Measurements from ENCODE around the gene PRPF38A. TPM values are rescaled to one million over a fixed set of nuclear protein-coding genes. Genes with fewer than 3 reads are reported as not detected.

PRPF38A gene
- total and polyA plus RNA-seq, 2 of the 4 experiments (the other 2 are of a cell fraction), result 19.0 to 23.5 TPM

DNA sequence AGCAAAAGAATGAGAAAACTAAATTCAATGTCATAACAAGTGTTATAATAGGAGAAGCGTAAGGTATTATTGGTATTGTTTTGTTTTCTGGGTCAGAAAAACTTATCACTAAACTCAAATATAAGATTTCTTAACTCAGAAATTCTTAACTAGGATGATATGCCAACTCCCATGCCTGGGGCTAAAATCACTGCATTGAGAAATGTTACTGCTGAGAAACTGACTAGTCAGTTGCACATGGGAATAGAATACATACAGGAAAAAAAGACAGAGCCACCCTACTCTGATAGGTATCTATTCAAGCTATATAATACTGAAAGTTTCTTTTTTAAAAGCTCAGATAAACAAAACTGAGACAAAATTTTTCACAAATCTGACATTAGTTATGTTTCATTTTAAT is 56.3 kb downstream of the PRPF38A start:
- H3K4ac ChIP-seq (ENCODE audit: low read depth, low read length), result no peak overlapping the region
- intact Hi-C loops (cut with micrococcal nuclease) (no loop called here), in situ Hi-C loops (cut with MboI; ENCODE audit: low sequenced_read_pairs) (no loop called here), dilution Hi-C loops (cut with HindIII; ENCODE audit: low sequenced_read_pairs, unreplicated experiment) (no loop called here)
- no peaks in the 10 kb centered on the region for H3K4me1 ChIP-seq (ENCODE audit: control insufficient read depth, insufficient read depth, low read length)
- no peak overlapping the region for H2AK5ac ChIP-seq (ENCODE audit: low read depth, low read length)
- H3K4me3 ChIP-seq (ENCODE audit: insufficient read depth, low read depth, low read length), result no peak overlapping the region
- H3K9me1 ChIP-seq (ENCODE audit: insufficient read depth, low read length), result no peaks in the 10 kb centered on the region
- DNase-seq (peak; percentile 4), ATAC-seq (ENCODE audit: low read depth) (no peak)
- POLR2A ChIA-PET (ENCODE audit: unreplicated experiment), result no interaction called here
- no peaks in the 10 kb centered on the region for H3K9me3 ChIP-seq (ENCODE audit: control insufficient read depth, insufficient read depth, low read length)
- no peak overlapping the region for H3K27ac ChIP-seq (ENCODE audit: insufficient read depth, low read length)
- H2BK15ac ChIP-seq (ENCODE audit: low read depth, low read length), result no peak overlapping the region
- no peak overlapping the region for H3K14ac ChIP-seq (replicated peaks; ENCODE audit: low read depth, low read length)
- H2AFZ ChIP-seq (replicated peaks; ENCODE audit: low read length, poor library complexity), result no peak overlapping the region
- H3K36me3 ChIP-seq (ENCODE audit: control insufficient read depth, insufficient read depth, low read length), result 0 out of 2 replicates have a peak, but pooled peaks cover 7% of the 10 kb centered on the region
- no peak overlapping the region for H3K4me2 ChIP-seq (ENCODE audit: low read depth, low read length)
- no peaks in the 10 kb centered on the region for H3K79me1 ChIP-seq (ENCODE audit: low read depth in 1 of 2, low read length in 2 of 2)
- H2BK5ac ChIP-seq (ENCODE audit: low read depth, low read length, poor library complexity, severe bottlenecking), result no peak overlapping the region
- H4K5ac ChIP-seq (ENCODE audit: low read depth, low read length), result no peak overlapping the region
- H3K18ac ChIP-seq (ENCODE audit: low read depth, low read length), result no peak overlapping the region
- H4K20me1 ChIP-seq (ENCODE audit: insufficient read depth, low read length), result no peaks in the 10 kb centered on the region
- H3K9ac ChIP-seq (ENCODE audit: low read depth, low read length), result no peak overlapping the region
- no peak overlapping the region for H4K91ac ChIP-seq (ENCODE audit: insufficient read depth, low read depth, low read length)
- WGBS, 2 experiments (ENCODE audit: extremely low coverage in 2 of 2, insufficient read length in 1 of 2), result no CpG with 5 or more reads among the region's 1 CpG
- no peak overlapping the region for H3K23ac ChIP-seq (ENCODE audit: low read depth, low read length)
- H3K56ac ChIP-seq (ENCODE audit: extremely low read depth, insufficient read depth, low read length), result no peak overlapping the region
- TF ChIP-seq, protein P1, sequence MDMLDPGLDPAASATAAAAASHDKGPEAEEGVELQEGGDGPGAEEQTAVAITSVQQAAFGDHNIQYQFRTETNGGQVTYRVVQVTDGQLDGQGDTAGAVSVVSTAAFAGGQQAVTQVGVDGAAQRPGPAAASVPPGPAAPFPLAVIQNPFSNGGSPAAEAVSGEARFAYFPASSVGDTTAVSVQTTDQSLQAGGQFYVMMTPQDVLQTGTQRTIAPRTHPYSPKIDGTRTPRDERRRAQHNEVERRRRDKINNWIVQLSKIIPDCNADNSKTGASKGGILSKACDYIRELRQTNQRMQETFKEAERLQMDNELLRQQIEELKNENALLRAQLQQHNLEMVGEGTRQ (IDR thresholded peaks at IDR 0.05; ENCODE audit: low read depth, low read length), result no peak
- TF ChIP-seq, protein P2, sequence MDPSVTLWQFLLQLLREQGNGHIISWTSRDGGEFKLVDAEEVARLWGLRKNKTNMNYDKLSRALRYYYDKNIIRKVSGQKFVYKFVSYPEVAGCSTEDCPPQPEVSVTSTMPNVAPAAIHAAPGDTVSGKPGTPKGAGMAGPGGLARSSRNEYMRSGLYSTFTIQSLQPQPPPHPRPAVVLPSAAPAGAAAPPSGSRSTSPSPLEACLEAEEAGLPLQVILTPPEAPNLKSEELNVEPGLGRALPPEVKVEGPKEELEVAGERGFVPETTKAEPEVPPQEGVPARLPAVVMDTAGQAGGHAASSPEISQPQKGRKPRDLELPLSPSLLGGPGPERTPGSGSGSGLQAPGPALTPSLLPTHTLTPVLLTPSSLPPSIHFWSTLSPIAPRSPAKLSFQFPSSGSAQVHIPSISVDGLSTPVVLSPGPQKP (IDR thresholded peaks at IDR 0.05; ENCODE audit: borderline replicate concordance, low read depth, low read length), result no peak
- no peak for TF ChIP-seq MAZ (IDR thresholded peaks at IDR 0.05; ENCODE audit: borderline replicate concordance, low read depth, low read length)
- no peak for TF ChIP-seq BHLHE40 (IDR thresholded peaks at IDR 0.05; ENCODE audit: low read depth, low read length)
- TF ChIP-seq SMC3 (IDR thresholded peaks at IDR 0.05; ENCODE audit: low read depth, low read length), result no peak
- no peak for TF ChIP-seq MAFK (IDR thresholded peaks at IDR 0.05; ENCODE audit: low read depth, low read length)
- TF ChIP-seq CEBPB (IDR thresholded peaks at IDR 0.05; ENCODE audit: low read depth, low read length), result no peak
- no peak for TF ChIP-seq RAD21 (IDR thresholded peaks at IDR 0.05; ENCODE audit: low read length)
- no peak for TF ChIP-seq RFX5 (IDR thresholded peaks at IDR 0.05; ENCODE audit: low read depth, low read length)
- no peak for TF ChIP-seq POLR2A (IDR thresholded peaks at IDR 0.05; ENCODE audit: low read depth, low read length)
- TF ChIP-seq, protein P3, sequence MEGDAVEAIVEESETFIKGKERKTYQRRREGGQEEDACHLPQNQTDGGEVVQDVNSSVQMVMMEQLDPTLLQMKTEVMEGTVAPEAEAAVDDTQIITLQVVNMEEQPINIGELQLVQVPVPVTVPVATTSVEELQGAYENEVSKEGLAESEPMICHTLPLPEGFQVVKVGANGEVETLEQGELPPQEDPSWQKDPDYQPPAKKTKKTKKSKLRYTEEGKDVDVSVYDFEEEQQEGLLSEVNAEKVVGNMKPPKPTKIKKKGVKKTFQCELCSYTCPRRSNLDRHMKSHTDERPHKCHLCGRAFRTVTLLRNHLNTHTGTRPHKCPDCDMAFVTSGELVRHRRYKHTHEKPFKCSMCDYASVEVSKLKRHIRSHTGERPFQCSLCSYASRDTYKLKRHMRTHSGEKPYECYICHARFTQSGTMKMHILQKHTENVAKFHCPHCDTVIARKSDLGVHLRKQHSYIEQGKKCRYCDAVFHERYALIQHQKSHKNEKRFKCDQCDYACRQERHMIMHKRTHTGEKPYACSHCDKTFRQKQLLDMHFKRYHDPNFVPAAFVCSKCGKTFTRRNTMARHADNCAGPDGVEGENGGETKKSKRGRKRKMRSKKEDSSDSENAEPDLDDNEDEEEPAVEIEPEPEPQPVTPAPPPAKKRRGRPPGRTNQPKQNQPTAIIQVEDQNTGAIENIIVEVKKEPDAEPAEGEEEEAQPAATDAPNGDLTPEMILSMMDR (conservative IDR thresholded peaks at IDR 0.05; ENCODE audit: low read depth, low read length), result no peak
- no peak for TF ChIP-seq MXI1 (IDR thresholded peaks at IDR 0.05; ENCODE audit: borderline replicate concordance, low read depth, low read length)
- no peak for TF ChIP-seq CHD1 (IDR thresholded peaks at IDR 0.05; ENCODE audit: low read depth, low read length)
- no peak for TF ChIP-seq FOS (IDR thresholded peaks at IDR 0.05; ENCODE audit: low read depth, low read length)
- no peak for TF ChIP-seq NFE2L2 (IDR thresholded peaks at IDR 0.05; ENCODE audit: low read depth, low read length)
- TF ChIP-seq RCOR1 (IDR thresholded peaks at IDR 0.05; ENCODE audit: insufficient replicate concordance, low read length), result no peak
- no peak overlapping the region for H2BK120ac ChIP-seq (ENCODE audit: low read depth, low read length)
- no TSS peak for BruUV-seq (replicated peaks)
- CTCF ChIA-PET, result interaction anchor here (0.6 kb wide), 1 partner anchor 39 kb away, joined by 3 read pairs; no protein-coding TSS in a partner anchor
- H4K8ac ChIP-seq (ENCODE audit: low read depth in 2 of 2, low read length in 2 of 2), result no peak overlapping the region
- H2AK9ac ChIP-seq (replicated peaks; ENCODE audit: low read depth, low read length, poor library complexity), result no peak overlapping the region
- no peaks in the 10 kb centered on the region for H3K27me3 ChIP-seq (ENCODE audit: control insufficient read depth, insufficient read depth, low read length)
- no peak overlapping the region for H2BK20ac ChIP-seq (ENCODE audit: low read depth, low read length)
